WTC11 (cell line): ENCODE data around the gene PET117. TPM values are rescaled to one million over a fixed set of nuclear protein-coding genes. Genes with fewer than 3 reads are reported as not detected.

Experiments
- ATAC-seq: fragments of 200-7000 bp; cut with Tn5 transposase; 2 replicates; pipeline ENCODE4 v1.10.0; 2021; ENCODE audit warnings: mild to moderate bottlenecking, moderate library complexity
- CTCF ChIA-PET: fragments of 300-600 bp; sonication (Branson Sonifier 250); formaldehyde crosslinking; loops from one replicate; lab custom pipeline; 2021; ENCODE audit warnings: antibody characterized with exemption; lab: Charles Lee
- POLR2A ChIA-PET: fragments of 350-600 bp; sonication (Branson Sonifier 250); formaldehyde crosslinking; loops from one replicate; lab custom pipeline; 2021; ENCODE audit warnings: antibody characterized with exemption; lab: Charles Lee
- DNase-seq: peaks from one replicate; pipeline ENCODE4 v3.0.0; 2021; ENCODE audit warnings: low spot score
- H3K27ac Mint-ChIP-seq: 2 replicates; pipeline ENCODE4 v1.8.0; 2021; ENCODE audit warnings: mixed read lengths
- H3K27me3 Mint-ChIP-seq: 2 replicates; pipeline ENCODE4 v1.8.0; 2021; ENCODE audit warnings: low read depth, mild to moderate bottlenecking, moderate library complexity, mixed read lengths
- H3K36me3 Mint-ChIP-seq: 2 replicates; pipeline ENCODE4 v1.8.0; 2021; ENCODE audit warnings: mixed read lengths
- H3K4me1 Mint-ChIP-seq: 2 replicates; pipeline ENCODE4 v1.8.0; 2022; ENCODE audit warnings: mixed read lengths
- H3K4me3 Mint-ChIP-seq: 2 replicates; pipeline ENCODE4 v1.8.0; 2021; ENCODE audit warnings: mild to moderate bottlenecking, moderate library complexity, mixed read lengths
- H3K9me3 Mint-ChIP-seq: 2 replicates; pipeline ENCODE4 v1.8.0; 2021; ENCODE audit warnings: mixed read lengths
- ATF6 ChIP-seq: sonication (generic); formaldehyde crosslinking; IDR thresholded peaks from 2 replicates; pipeline ENCODE4 v1.8.1; 2023; ENCODE audit warnings: mild to moderate bottlenecking, missing genetic modification reagents
- CREB1 ChIP-seq: sonication (generic); formaldehyde crosslinking; IDR thresholded peaks from 2 replicates; pipeline ENCODE4 v1.8.0; 2023; ENCODE audit warnings: mild to moderate bottlenecking, missing genetic modification reagents
- GABPB1 ChIP-seq: sonication (generic); formaldehyde crosslinking; IDR thresholded peaks from 2 replicates; pipeline ENCODE4 v1.8.1; 2023; ENCODE audit warnings: mild to moderate bottlenecking, missing genetic modification reagents
- HMGA2 ChIP-seq: fragments of 250-450 bp; sonication (Bioruptor Pico); IDR thresholded peaks from 2 replicates; pipeline ENCODE4 v1.4.0; 2021; ENCODE audit warnings: mild to moderate bottlenecking, moderate library complexity
- JUN ChIP-seq: sonication (generic); formaldehyde crosslinking; IDR thresholded peaks from 2 replicates; pipeline ENCODE4 v1.8.0; 2023; ENCODE audit warnings: mild to moderate bottlenecking, missing genetic modification reagents
- SP1 ChIP-seq: sonication (generic); formaldehyde crosslinking; conservative IDR thresholded peaks from 2 replicates; pipeline ENCODE4 v1.8.1; 2022; ENCODE audit warnings: missing genetic modification reagents
- TP53 ChIP-seq: sonication (generic); formaldehyde crosslinking; IDR thresholded peaks from 2 replicates; pipeline ENCODE4 v1.8.1; 2023; ENCODE audit warnings: mild to moderate bottlenecking, missing genetic modification reagents
- ZBTB21 ChIP-seq: sonication (generic); formaldehyde crosslinking; IDR thresholded peaks from 2 replicates; pipeline ENCODE4 v1.8.1; 2023; ENCODE audit warnings: mild to moderate bottlenecking, missing genetic modification reagents, borderline replicate concordance
- ZNF219 ChIP-seq: sonication (generic); formaldehyde crosslinking; IDR thresholded peaks from 2 replicates; pipeline ENCODE4 v1.8.0; 2023; ENCODE audit warnings: missing genetic modification reagents, mild to moderate bottlenecking, borderline replicate concordance
- ZNF263 ChIP-seq: sonication (generic); formaldehyde crosslinking; IDR thresholded peaks from 2 replicates; pipeline ENCODE4 v1.8.1; 2022; ENCODE audit warnings: low read depth, mild to moderate bottlenecking, moderate library complexity, missing genetic modification reagents
- ZNF317 ChIP-seq: sonication (generic); formaldehyde crosslinking; IDR thresholded peaks from 2 replicates; pipeline ENCODE4 v1.8.1; 2023; ENCODE audit warnings: low read depth, mild to moderate bottlenecking, moderate library complexity, missing genetic modification reagents, borderline replicate concordance
- total RNA-seq: library from RNA; stranded (reverse); gene quantifications from 3 replicates; pipeline ENCODE4 v1.2.3, GENCODE V29; 2021
- TF ChIP-seq, protein P1 (sequence below): sonication (generic); formaldehyde crosslinking; IDR thresholded peaks from 2 replicates; pipeline ENCODE4 v1.8.0; 2023; ENCODE audit warnings: missing genetic modification reagents, mild to moderate bottlenecking, borderline replicate concordance
- TF ChIP-seq, protein P2 (sequence below): sonication (generic); formaldehyde crosslinking; IDR thresholded peaks from 2 replicates; pipeline ENCODE4 v1.8.0; 2022; ENCODE audit warnings: mild to moderate bottlenecking, missing genetic modification reagents
- TF ChIP-seq, protein P3 (sequence below): fragments of 250-450 bp; sonication (Bioruptor Pico); conservative IDR thresholded peaks from 2 replicates; pipeline ENCODE4 v1.9.0; 2021; ENCODE audit warnings: mild to moderate bottlenecking
- TF ChIP-seq, protein P4 (sequence below): sonication (generic); formaldehyde crosslinking; conservative IDR thresholded peaks from 2 replicates; pipeline ENCODE4 v1.8.1; 2022; ENCODE audit warnings: mild to moderate bottlenecking, missing genetic modification reagents
- TF ChIP-seq, protein P5 (sequence below): sonication (generic); formaldehyde crosslinking; IDR thresholded peaks from 2 replicates; pipeline ENCODE4 v1.8.0; 2023; ENCODE audit warnings: mild to moderate bottlenecking, missing genetic modification reagents

Gene PET117
- total RNA-seq, 1 experiment from 2014 or later, result 21.6 TPM

DNA sequence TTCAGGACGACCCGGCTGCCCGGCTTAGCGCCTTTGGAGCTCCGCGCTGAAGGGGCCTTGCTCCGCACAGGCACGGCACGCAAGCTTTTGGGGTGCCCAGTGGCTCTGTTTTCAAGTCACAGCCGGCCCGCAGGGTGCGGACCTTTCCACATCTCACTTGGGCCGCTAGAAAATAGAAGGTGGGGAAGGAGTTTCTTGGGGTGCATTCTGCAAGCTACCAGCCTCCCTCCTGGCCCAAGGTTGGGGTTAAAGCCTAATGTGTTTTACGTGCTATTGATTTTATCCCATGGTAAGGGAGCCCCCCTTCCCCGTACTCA, 561 bp downstream of the PET117 start:
- POLR2A ChIA-PET, result interaction anchor here (1.0 kb wide), 1 partner anchor 37 kb away, joined by 3 read pairs; no protein-coding TSS in a partner anchor
- CTCF ChIA-PET, result interaction anchor here (0.5 to 1.1 kb wide), 4 partner anchors 10 to 73 kb away, joined by 3 to 4 read pairs (median 3); no protein-coding TSS in a partner anchor
- peaks cover 18% of the 10 kb centered on the region for H3K4me1 Mint-ChIP-seq
- no peak overlapping the region for H3K27ac Mint-ChIP-seq
- TF ChIP-seq, protein P1, sequence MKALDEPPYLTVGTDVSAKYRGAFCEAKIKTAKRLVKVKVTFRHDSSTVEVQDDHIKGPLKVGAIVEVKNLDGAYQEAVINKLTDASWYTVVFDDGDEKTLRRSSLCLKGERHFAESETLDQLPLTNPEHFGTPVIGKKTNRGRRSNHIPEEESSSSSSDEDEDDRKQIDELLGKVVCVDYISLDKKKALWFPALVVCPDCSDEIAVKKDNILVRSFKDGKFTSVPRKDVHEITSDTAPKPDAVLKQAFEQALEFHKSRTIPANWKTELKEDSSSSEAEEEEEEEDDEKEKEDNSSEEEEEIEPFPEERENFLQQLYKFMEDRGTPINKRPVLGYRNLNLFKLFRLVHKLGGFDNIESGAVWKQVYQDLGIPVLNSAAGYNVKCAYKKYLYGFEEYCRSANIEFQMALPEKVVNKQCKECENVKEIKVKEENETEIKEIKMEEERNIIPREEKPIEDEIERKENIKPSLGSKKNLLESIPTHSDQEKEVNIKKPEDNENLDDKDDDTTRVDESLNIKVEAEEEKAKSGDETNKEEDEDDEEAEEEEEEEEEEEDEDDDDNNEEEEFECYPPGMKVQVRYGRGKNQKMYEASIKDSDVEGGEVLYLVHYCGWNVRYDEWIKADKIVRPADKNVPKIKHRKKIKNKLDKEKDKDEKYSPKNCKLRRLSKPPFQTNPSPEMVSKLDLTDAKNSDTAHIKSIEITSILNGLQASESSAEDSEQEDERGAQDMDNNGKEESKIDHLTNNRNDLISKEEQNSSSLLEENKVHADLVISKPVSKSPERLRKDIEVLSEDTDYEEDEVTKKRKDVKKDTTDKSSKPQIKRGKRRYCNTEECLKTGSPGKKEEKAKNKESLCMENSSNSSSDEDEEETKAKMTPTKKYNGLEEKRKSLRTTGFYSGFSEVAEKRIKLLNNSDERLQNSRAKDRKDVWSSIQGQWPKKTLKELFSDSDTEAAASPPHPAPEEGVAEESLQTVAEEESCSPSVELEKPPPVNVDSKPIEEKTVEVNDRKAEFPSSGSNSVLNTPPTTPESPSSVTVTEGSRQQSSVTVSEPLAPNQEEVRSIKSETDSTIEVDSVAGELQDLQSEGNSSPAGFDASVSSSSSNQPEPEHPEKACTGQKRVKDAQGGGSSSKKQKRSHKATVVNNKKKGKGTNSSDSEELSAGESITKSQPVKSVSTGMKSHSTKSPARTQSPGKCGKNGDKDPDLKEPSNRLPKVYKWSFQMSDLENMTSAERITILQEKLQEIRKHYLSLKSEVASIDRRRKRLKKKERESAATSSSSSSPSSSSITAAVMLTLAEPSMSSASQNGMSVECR (CRISPR knock-in tag), result no peak
- TF ChIP-seq, protein P2, sequence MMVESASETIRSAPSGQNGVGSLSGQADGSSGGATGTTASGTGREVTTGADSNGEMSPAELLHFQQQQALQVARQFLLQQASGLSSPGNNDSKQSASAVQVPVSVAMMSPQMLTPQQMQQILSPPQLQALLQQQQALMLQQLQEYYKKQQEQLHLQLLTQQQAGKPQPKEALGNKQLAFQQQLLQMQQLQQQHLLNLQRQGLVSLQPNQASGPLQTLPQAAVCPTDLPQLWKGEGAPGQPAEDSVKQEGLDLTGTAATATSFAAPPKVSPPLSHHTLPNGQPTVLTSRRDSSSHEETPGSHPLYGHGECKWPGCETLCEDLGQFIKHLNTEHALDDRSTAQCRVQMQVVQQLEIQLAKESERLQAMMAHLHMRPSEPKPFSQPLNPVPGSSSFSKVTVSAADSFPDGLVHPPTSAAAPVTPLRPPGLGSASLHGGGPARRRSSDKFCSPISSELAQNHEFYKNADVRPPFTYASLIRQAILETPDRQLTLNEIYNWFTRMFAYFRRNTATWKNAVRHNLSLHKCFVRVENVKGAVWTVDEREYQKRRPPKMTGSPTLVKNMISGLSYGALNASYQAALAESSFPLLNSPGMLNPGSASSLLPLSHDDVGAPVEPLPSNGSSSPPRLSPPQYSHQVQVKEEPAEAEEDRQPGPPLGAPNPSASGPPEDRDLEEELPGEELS (CRISPR knock-in tag), result no peak
- TF ChIP-seq TP53 (CRISPR knock-in tag) (no peak), GABPB1 (CRISPR knock-in tag) (0 out of 2 replicates have a peak, but pooled peaks have one; percentile 4), CREB1 (CRISPR knock-in tag) (no peak), HMGA2 (CRISPR knock-in tag) (no peak)
- TF ChIP-seq, protein P3, sequence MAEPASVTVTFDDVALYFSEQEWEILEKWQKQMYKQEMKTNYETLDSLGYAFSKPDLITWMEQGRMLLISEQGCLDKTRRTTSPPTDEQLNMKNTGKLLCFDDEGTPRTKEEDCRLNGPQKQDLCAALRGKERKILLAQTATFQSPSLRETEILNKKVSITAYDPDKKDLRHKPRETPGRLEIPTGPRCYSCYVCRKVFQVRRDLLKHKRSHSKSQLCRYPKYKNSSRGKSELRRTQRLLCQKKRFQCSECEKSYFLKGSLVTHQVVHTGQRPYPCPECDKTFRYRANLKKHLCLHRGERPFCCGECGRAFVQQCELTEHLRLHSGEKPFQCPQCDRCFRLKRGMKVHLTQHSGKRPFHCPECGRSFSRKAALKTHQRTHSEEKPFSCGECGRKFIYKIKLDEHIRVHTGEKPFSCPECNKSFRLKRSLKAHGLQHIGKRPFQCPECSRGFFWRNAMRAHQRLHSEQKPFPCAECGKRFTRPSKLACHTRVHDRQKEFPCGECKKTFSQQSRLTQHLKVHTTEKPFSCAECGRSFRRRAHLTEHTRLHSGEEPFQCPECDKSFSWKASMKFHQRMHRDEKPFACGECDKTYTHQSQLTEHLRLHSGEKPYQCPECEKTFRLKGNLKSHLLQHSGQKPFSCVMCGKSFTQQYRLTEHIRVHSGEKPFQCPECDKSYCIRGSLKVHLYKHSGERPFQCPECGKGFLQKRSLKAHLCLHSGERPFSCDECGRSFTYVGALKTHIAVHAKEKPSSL, result no peak
- TF ChIP-seq, protein P4, sequence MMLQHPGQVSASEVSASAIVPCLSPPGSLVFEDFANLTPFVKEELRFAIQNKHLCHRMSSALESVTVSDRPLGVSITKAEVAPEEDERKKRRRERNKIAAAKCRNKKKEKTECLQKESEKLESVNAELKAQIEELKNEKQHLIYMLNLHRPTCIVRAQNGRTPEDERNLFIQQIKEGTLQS (CRISPR knock-in tag), result no peak
- H3K4me3 Mint-ChIP-seq, result peak overlapping the region; percentile 94
- peaks cover 7% of the 10 kb centered on the region; the same call in 1 of the 2 replicates for H3K27me3 Mint-ChIP-seq
- H3K9me3 Mint-ChIP-seq, result no peaks in the 10 kb centered on the region
- peaks cover 11% of the 10 kb centered on the region for H3K36me3 Mint-ChIP-seq
- ATAC-seq (peak; percentile 22), DNase-seq (peak; percentile 34)

- peaks cover 18% of the 10 kb centered on the region for H3K4me1 Mint-ChIP-seq
- H3K27ac Mint-ChIP-seq, result peak overlapping the region; percentile 30
- POLR2A ChIA-PET, result interaction anchor here (1.0 kb wide), 1 partner anchor 37 kb away, joined by 3 read pairs; no protein-coding TSS in a partner anchor
- peaks cover 6% of the 10 kb centered on the region; the same call in 1 of the 2 replicates for H3K27me3 Mint-ChIP-seq
- CTCF ChIA-PET, result interaction anchor here (0.5 to 1.1 kb wide), 3 partner anchors 10 to 59 kb away, joined by 3 to 4 read pairs (median 3); no protein-coding TSS in a partner anchor
- peak overlapping the region; percentile 94 for H3K4me3 Mint-ChIP-seq
- DNase-seq (no peak), ATAC-seq (no peak)
- H3K36me3 Mint-ChIP-seq, result peaks cover 14% of the 10 kb centered on the region
- H3K9me3 Mint-ChIP-seq, result no peaks in the 10 kb centered on the region
- TF ChIP-seq, protein P5, sequence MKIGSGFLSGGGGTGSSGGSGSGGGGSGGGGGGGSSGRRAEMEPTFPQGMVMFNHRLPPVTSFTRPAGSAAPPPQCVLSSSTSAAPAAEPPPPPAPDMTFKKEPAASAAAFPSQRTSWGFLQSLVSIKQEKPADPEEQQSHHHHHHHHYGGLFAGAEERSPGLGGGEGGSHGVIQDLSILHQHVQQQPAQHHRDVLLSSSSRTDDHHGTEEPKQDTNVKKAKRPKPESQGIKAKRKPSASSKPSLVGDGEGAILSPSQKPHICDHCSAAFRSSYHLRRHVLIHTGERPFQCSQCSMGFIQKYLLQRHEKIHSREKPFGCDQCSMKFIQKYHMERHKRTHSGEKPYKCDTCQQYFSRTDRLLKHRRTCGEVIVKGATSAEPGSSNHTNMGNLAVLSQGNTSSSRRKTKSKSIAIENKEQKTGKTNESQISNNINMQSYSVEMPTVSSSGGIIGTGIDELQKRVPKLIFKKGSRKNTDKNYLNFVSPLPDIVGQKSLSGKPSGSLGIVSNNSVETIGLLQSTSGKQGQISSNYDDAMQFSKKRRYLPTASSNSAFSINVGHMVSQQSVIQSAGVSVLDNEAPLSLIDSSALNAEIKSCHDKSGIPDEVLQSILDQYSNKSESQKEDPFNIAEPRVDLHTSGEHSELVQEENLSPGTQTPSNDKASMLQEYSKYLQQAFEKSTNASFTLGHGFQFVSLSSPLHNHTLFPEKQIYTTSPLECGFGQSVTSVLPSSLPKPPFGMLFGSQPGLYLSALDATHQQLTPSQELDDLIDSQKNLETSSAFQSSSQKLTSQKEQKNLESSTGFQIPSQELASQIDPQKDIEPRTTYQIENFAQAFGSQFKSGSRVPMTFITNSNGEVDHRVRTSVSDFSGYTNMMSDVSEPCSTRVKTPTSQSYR (CRISPR knock-in tag), result no peak
- no peak for TF ChIP-seq ZNF219 (CRISPR knock-in tag)
- TF ChIP-seq ZNF263 (CRISPR knock-in tag), result no peak
- TF ChIP-seq ZBTB21 (CRISPR knock-in tag), result no peak
- no peak for TF ChIP-seq ATF6 (CRISPR knock-in tag)
- no peak for TF ChIP-seq ZNF317
- no peak for TF ChIP-seq JUN (CRISPR knock-in tag)
- TF ChIP-seq SP1 (CRISPR knock-in tag), result no peak
These were observed 1.2 kb downstream of the PET117 start for GRCh38 chr20:18138639-18139583.
